Measurements from ENCODE around the gene ZSCAN16. TPM values are rescaled to one million over a fixed set of nuclear protein-coding genes. Genes with fewer than 3 reads are reported as not detected.

Gene ZSCAN16
- total RNA-seq, 4 donors from 2014 or later, result 4.0 to 4.6 (median 4.6) TPM

DNA sequence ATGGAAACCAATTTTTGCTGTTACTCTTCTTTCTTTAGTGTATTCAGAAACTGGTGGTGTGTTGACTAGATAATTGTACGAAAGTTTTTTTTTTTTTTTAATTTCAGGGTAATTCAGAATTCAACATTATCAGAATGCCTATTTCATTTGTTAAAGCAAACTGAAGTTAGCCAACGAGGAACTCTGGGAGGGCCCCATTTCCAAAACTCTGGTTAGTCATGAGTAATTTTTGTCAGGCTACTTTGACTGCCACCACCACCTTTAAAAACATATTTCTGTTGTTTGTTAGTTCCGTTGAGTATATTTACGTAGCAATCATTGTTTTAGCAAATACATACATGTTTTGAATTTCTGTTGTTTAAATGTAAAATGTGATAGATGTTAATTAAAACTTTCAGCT is 18.0 kb downstream of the ZSCAN16 start:
- TF ChIP-seq, protein P1, sequence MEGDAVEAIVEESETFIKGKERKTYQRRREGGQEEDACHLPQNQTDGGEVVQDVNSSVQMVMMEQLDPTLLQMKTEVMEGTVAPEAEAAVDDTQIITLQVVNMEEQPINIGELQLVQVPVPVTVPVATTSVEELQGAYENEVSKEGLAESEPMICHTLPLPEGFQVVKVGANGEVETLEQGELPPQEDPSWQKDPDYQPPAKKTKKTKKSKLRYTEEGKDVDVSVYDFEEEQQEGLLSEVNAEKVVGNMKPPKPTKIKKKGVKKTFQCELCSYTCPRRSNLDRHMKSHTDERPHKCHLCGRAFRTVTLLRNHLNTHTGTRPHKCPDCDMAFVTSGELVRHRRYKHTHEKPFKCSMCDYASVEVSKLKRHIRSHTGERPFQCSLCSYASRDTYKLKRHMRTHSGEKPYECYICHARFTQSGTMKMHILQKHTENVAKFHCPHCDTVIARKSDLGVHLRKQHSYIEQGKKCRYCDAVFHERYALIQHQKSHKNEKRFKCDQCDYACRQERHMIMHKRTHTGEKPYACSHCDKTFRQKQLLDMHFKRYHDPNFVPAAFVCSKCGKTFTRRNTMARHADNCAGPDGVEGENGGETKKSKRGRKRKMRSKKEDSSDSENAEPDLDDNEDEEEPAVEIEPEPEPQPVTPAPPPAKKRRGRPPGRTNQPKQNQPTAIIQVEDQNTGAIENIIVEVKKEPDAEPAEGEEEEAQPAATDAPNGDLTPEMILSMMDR (IDR thresholded peaks at IDR 0.05; ENCODE audit: low read depth), result no peak

- TF ChIP-seq, protein P1 (IDR thresholded peaks at IDR 0.05; ENCODE audit: low read depth), result no peak
Observed at GRCh38 chr6:28145231-28145630, 20.8 kb downstream of the ZSCAN16 start.

DNA sequence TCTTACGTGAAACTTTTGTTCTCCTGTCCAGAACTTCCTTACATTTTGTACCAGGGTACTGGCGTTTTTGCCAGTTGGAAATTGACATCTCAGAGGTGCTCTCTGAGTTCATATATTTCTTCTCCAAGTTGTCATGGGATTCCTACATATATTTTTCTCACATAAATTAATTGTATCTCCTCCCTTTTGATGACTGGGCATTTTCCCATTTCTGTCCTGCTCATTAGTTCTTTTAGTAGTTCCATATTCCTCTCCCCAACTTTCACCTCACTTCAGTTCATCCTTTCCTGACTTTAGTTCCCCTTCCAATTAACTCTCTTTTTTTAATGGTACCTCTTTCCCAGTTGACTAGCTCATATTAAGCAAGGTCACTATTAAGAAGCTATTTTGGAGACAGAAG is 28.1 kb downstream of the ZSCAN16 start:
- TF ChIP-seq, protein P1 (IDR thresholded peaks at IDR 0.05; ENCODE audit: low read depth), result no peak

- TF ChIP-seq, protein P1 (IDR thresholded peaks at IDR 0.05; ENCODE audit: low read depth), result no peak
Observed at GRCh38 chr6:28153546-28153945, 29.1 kb downstream of the ZSCAN16 start.

- TF ChIP-seq, protein P1 (IDR thresholded peaks at IDR 0.05; ENCODE audit: low read depth), result no peak
Observed at GRCh38 chr6:28154357-28154756, 29.9 kb downstream of the ZSCAN16 start.

- TF ChIP-seq, protein P1 (IDR thresholded peaks at IDR 0.05; ENCODE audit: low read depth), result no peak
Observed at GRCh38 chr6:28158318-28158717, 33.9 kb downstream of the ZSCAN16 start.

- TF ChIP-seq, protein P1 (IDR thresholded peaks at IDR 0.05; ENCODE audit: low read depth), result no peak
Observed at GRCh38 chr6:28159029-28159607, 34.7 kb downstream of the ZSCAN16 start.

All from subcutaneous adipose tissue (tissue), 4 donors.